ENCODE measurements around the gene ABCC8. TPM values are rescaled to one million over a fixed set of nuclear protein-coding genes. Genes with fewer than 3 reads are reported as not detected.

Gene ABCC8
- total RNA-seq, 4 donors from 2014 or later: under 0.01 TPM; not detected in 3

DNA sequence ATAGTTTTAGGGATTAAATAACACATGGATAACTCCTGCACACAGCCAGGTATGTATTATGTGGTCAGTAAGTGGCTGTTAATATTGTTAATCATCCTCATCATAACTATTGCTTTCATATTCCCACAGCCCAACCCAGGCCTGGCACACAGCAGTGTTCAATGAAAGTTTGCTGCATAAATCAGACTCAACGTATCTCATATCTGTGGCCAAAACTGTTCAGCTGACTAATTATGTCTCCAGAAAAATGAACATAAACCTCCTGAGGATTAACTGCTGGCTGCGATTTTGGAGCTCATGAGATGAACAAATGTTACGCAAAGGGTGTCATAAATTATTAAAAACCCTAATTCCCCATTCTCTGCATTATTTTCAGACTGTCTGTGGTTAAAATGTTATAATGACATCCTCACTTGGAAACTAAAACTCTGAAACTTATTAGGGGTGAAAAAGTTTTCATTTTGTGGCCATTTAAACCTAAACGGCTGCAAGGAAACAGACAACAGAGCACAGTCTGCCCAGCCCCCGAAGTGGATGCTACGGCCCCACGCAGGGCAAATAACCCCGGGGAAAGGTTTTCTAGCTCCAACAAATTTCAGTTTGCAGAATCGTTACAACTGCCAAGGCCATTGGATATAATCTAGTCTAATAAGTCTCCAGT lies 17.3 kb downstream of the ABCC8 start:
- no peaks in the 10 kb centered on the region for H3K9me3 ChIP-seq
- H3K27ac ChIP-seq: no peak overlapping the region
- no peak for TF ChIP-seq POLR2A (IDR thresholded peaks at IDR 0.05)
- TF ChIP-seq, protein P1, sequence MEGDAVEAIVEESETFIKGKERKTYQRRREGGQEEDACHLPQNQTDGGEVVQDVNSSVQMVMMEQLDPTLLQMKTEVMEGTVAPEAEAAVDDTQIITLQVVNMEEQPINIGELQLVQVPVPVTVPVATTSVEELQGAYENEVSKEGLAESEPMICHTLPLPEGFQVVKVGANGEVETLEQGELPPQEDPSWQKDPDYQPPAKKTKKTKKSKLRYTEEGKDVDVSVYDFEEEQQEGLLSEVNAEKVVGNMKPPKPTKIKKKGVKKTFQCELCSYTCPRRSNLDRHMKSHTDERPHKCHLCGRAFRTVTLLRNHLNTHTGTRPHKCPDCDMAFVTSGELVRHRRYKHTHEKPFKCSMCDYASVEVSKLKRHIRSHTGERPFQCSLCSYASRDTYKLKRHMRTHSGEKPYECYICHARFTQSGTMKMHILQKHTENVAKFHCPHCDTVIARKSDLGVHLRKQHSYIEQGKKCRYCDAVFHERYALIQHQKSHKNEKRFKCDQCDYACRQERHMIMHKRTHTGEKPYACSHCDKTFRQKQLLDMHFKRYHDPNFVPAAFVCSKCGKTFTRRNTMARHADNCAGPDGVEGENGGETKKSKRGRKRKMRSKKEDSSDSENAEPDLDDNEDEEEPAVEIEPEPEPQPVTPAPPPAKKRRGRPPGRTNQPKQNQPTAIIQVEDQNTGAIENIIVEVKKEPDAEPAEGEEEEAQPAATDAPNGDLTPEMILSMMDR (IDR thresholded peaks at IDR 0.05): no peak
- H3K27me3 ChIP-seq: peaks cover 0 to 18% (median 0%) of the 10 kb centered on the region in 4 donors
- H3K4me3 ChIP-seq: no peak overlapping the region
- no peak for DNase-seq
- H3K36me3 ChIP-seq: no peaks in the 10 kb centered on the region
- intact Hi-C loops (cut with DNase I): no loop called here
- WGBS, 2 donors: 45 to 57% methylated on average over 9 of the region's 9 CpGs
- no peaks in the 10 kb centered on the region for H3K4me1 ChIP-seq

- intact Hi-C loops (cut with DNase I): no loop called here
- Histone ChIP-seq H3K4me3 (no peak overlapping the region), H3K36me3 (no peaks in the 10 kb centered on the region), H3K27me3 (peaks cover 0 to 18% (median 0%) of the 10 kb centered on the region in 4 donors), H3K4me1 (no peaks in the 10 kb centered on the region), H3K27ac (no peak overlapping the region), H3K9me3 (no peaks in the 10 kb centered on the region)
- DNase-seq: no peak
- TF ChIP-seq, protein P1 (IDR thresholded peaks at IDR 0.05): no peak
- no peak for TF ChIP-seq POLR2A (IDR thresholded peaks at IDR 0.05)
- WGBS, 2 donors: 43 to 48% methylated on average over 8 of the region's 8 CpGs
These were observed 18.4 kb downstream of the ABCC8 start for GRCh38 chr11:17458268-17458667.

DNA sequence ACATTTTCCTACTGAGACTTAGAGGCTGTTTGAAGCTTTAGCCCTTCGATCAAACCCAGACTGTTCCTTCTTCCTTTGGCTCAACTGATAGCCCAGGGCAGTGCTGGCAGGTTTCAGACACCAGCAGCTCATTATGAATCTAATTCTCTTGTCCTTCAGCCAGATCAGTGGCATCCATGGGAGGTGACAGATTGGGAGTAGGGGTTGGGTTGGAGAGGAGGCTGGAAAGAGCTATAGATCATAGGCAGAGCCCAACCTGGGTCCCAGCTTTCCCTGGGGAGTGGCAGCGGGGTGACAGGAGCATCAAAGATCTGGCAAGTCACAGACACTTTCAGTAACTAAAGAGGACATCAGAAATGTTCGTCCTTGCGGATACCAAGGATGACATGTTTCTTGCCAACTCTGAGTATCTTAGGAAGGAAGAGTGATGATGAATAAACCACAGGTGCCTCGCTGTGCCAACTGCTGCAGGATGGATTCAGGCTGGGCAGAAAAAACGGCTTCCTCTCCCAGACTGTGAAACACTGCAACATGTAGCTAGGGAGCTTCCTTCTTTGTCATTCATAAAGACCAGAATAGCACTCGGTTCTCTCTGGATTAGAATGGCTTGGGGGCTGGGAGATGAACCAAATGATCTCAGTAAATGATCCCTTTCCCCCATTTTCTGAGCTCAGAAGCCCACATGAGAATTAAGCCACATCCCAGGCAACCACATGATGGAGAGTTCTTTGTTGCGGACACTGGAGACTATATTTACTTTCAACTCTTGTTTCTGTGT lies 19.1 kb downstream of the ABCC8 start:
- 42 to 55% methylated on average over 5 to 8 of the region's 8 CpGs for WGBS, 2 donors
- Histone ChIP-seq H3K4me3 (no peak overlapping the region), H3K4me1 (no peaks in the 10 kb centered on the region), H3K36me3 (no peaks in the 10 kb centered on the region), H3K27ac (no peak overlapping the region), H3K9me3 (no peaks in the 10 kb centered on the region), H3K27me3 (peaks cover 0 to 17% (median 0%) of the 10 kb centered on the region in 4 donors)
- no peak for DNase-seq
- TF ChIP-seq, protein P1 (IDR thresholded peaks at IDR 0.05): no peak
- no peak for TF ChIP-seq POLR2A (IDR thresholded peaks at IDR 0.05)
- intact Hi-C loops (cut with DNase I): no loop called here

DNA sequence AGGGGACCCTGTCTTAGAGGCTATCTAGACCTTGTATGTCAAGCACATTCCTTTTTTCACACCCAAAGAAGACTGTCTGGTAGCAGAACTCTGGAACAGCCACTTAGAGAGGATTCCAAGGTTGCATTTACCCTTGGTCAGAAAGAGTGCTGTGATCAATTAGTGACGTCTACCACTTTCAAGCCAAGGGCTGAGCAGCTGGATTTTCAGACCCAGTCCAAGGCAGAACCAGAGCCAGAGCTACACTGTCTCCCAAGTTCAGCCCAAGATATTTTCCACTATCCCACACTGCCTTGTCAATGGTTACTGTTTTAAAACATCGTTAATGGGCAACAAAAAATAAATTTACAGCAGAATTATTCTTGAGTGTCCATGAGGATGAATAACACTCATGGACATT lies 24.0 kb downstream of the ABCC8 start:
- Histone ChIP-seq H3K4me1 (no peaks in the 10 kb centered on the region), H3K9me3 (no peaks in the 10 kb centered on the region), H3K27ac (no peak overlapping the region), H3K4me3 (no peak overlapping the region), H3K36me3 (no peaks in the 10 kb centered on the region), H3K27me3 (peaks cover 0 to 28% (median 0%) of the 10 kb centered on the region in 4 donors)
- WGBS, 2 donors: 71 to 82% methylated on average over 2 of the region's 2 CpGs
- no peak for DNase-seq
- intact Hi-C loops (cut with DNase I): no loop called here
- TF ChIP-seq, protein P1 (IDR thresholded peaks at IDR 0.05): no peak
- TF ChIP-seq POLR2A (IDR thresholded peaks at IDR 0.05): no peak

DNA sequence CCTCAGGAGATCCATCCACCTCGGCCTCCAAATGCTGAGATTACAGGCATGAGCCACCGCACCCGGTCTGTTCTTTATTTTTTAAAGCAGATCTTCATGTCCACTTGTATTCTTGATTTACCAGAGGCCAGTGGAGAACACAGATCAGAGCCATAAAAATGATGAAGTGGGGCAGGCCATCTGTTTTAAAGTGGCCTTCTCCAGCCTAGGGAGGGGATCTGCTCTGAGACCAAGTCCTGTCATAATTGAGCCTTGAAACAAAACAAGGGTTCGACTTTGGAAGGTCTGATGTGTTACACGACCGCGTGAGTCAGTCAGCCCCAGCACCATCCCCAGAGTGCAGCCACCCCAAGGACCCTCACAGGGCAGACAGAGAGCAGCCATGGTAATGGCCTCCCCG lies 27.5 kb downstream of the ABCC8 start:
- no peak overlapping the region for H3K27ac ChIP-seq
- H3K27me3 ChIP-seq: peaks cover 0 to 30% (median 0%) of the 10 kb centered on the region in 4 donors
- no peak for DNase-seq
- intact Hi-C loops (cut with DNase I): no loop called here
- WGBS, 2 donors: 69 to 77% methylated on average over 5 to 8 of the region's 8 CpGs
- H3K4me1 ChIP-seq: no peaks in the 10 kb centered on the region
- no peak for TF ChIP-seq POLR2A (IDR thresholded peaks at IDR 0.05)
- TF ChIP-seq, protein P1 (IDR thresholded peaks at IDR 0.05): no peak
- no peaks in the 10 kb centered on the region for H3K9me3 ChIP-seq
- H3K36me3 ChIP-seq: no peaks in the 10 kb centered on the region
- H3K4me3 ChIP-seq: no peak overlapping the region
